Psoas muscle (tissue), 8 donors: Measurements from ENCODE around the gene GDF9. TPM values are rescaled to one million over a fixed set of nuclear protein-coding genes. Genes with fewer than 3 reads are reported as not detected.

Experiments used
- ATAC-seq, 4 donors: fragments of 200-7000 bp; cut with Tn5 transposase; one replicate each; pipeline ENCODE4 v1.9.1; 2020; ENCODE audit warnings: moderate library complexity in 3 of 4, mild to moderate bottlenecking in 2 of 4
- DNase-seq, 2 donors: peaks; one replicate each; pipeline ENCODE4 v3.0.0-alpha.2; 2020
- H3K27ac ChIP-seq: fragments of 200-600 bp; one replicate; pipeline ENCODE4 v1.8.0; 2022
- H3K27me3 ChIP-seq, 3 donors: fragments of 200-600 bp in 1 of 3; one replicate each; pipeline versions ENCODE4 v1.6.1 to v1.8.0; 2013 to 2022; ENCODE audit warnings: low read length in 2 of 3, mild to moderate bottlenecking in 2 of 3, moderate library complexity in 1 of 3; ENCODE audit not compliant: insufficient read depth in 3 of 3
- H3K36me3 ChIP-seq, 2 donors: fragments of 200-600 bp in 1 of 2; one replicate each; pipeline versions ENCODE4 v1.6.1 to v1.8.0; 2013 to 2022; ENCODE audit warnings: low read depth in 1 of 2, mild to moderate bottlenecking in 1 of 2, moderate library complexity in 1 of 2; ENCODE audit not compliant: insufficient read depth in 1 of 2
- H3K4me1 ChIP-seq: fragments of 200-600 bp; one replicate; pipeline ENCODE4 v1.8.0; 2022
- H3K4me3 ChIP-seq: fragments of 200-600 bp; one replicate; pipeline ENCODE4 v1.8.0; 2022; ENCODE audit warnings: mild to moderate bottlenecking
- H3K9me3 ChIP-seq: fragments of 200-600 bp; one replicate; pipeline ENCODE4 v1.8.0; 2022
- WGBS, 3 donors: extraction: QIAGEN DNeasy Blood & Tissue Kit; methylation state at CpG; one replicate each; pipeline versions ENCODE4 v1.1.6 to v1.1.7; 2013; 5-methylcytosine and 5-hydroxymethylcytosine counted together
- intact Hi-C, 2 donors: fragments of 100-400 bp; cut with DNase I; formaldehyde crosslinking; loops; one replicate each; pipeline versions ENCODE4 v1.11.0 to v1.14.2; 2022
- polyA plus RNA-seq, 3 donors: library from polyadenylated mRNA; stranded (reverse); fragments of 200-250 nt; gene quantifications; one replicate each; pipeline ENCODE4 v1.2.3, GENCODE V29; 2013
- total RNA-seq, 4 donors: library from RNA; stranded (reverse); fragmentation: NEBNext Ultra II Directional in 2 of 4; extraction: Animal tissue kit (Norgen Biotek cat#: 25700) in 2 of 4; gene quantifications; one replicate each; pipeline versions ENCODE4 v1.2.1 to v1.2.4, GENCODE V29; 2021 to 2023
- TF ChIP-seq, protein P1 (sequence below): fragments of 200-600 bp; IDR thresholded peaks from one replicate; pipeline ENCODE4 v1.8.0; 2022; ENCODE audit warnings: antibody characterized with exemption
- donor health status: healthy with polysubstance abuse.
- donor health status: DM: no; HTN: no; CAD: no; lungs with moderate emphysema.
- donor health status: Bipolar disorder and iron deficiency.
- donor health status: healthy.
- donor health status: DM: yes; HTN: yes; CAD: no.
- donor health status: DM: no; HTN: no; CAD: no.
- donor health status: DM: no; HTN: no; CAD: no.
- donor health status: DM: yes; HTN: yes; CAD: no.

GDF9 gene
- total and polyA plus RNA-seq, 7 donors: 0.07 to 1.2 (median 0.65) TPM

DNA sequence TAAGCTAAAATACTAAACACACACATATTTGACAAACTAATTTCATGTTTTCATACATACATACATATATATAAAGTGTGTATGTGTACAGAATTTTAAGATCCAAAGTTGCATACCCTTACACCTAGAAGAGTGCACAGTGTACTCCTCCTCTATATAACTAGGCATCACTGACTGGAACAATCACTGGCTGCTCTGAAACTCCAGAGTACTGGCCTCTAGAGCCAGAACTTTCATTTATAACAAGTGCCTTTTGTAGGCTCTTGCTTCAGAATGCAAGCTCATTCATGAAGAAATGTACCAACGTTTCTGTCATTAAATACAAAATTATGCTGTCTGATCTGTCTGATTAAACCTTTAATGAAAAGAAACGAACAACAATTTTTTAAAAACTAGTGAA is 11.2 kb upstream of the GDF9 start:
- DNase-seq (no peak), ATAC-seq (no peak)
- TF ChIP-seq, protein P1, sequence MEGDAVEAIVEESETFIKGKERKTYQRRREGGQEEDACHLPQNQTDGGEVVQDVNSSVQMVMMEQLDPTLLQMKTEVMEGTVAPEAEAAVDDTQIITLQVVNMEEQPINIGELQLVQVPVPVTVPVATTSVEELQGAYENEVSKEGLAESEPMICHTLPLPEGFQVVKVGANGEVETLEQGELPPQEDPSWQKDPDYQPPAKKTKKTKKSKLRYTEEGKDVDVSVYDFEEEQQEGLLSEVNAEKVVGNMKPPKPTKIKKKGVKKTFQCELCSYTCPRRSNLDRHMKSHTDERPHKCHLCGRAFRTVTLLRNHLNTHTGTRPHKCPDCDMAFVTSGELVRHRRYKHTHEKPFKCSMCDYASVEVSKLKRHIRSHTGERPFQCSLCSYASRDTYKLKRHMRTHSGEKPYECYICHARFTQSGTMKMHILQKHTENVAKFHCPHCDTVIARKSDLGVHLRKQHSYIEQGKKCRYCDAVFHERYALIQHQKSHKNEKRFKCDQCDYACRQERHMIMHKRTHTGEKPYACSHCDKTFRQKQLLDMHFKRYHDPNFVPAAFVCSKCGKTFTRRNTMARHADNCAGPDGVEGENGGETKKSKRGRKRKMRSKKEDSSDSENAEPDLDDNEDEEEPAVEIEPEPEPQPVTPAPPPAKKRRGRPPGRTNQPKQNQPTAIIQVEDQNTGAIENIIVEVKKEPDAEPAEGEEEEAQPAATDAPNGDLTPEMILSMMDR: no peak
- Histone ChIP-seq H3K36me3 (peaks cover 6 to 82% of the 10 kb centered on the region in 2 donors), H3K27me3 (no peaks in the 10 kb centered on the region), H3K4me3 (no peak overlapping the region), H3K4me1 (peaks cover 28% of the 10 kb centered on the region), H3K9me3 (no peaks in the 10 kb centered on the region), H3K27ac (peak overlapping the region; percentile 61)
- WGBS, 3 donors: 72 to 84% (median 73%) methylated on average over 2 of the region's 2 CpGs
- intact Hi-C loops: no loop called here

DNA sequence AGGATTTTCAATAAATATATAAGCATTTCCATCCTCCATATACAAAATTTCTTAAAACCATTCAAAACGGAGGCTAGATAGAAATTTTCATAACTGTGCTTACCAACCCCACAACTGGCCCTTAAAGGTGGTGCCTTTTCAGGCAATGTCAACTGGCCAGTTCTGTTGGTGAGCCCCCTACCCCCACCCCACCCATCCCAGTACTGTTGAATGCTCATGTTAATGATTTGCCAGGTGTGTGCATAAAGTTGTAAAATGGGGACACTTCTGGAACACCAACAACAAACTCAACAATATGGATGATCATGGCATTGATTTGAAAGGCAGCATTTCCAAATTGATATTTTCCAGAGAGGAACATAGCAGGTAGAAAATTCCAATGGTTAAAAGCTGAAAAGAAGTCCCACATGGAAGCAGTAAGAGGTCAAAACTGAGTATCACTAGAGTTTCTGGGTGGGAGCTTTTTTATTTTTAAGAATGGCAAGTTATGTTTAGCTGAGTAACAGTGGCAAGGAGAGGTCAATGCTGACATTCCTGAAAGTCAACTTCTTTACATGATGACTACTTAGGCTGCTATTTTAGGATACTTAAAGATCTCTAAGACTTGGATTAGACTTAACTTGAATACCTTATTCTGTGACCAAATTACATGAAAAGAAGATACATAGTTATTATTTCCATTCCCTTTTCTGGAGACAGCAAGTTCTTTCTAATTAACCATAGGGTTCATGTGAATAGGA is 9.9 kb upstream of the GDF9 start:
- H3K4me1 ChIP-seq: peaks cover 30% of the 10 kb centered on the region
- H3K36me3 ChIP-seq: peaks cover 6 to 81% of the 10 kb centered on the region in 2 donors
- no peaks in the 10 kb centered on the region for H3K27me3 ChIP-seq
- no peak overlapping the region for H3K4me3 ChIP-seq
- peak overlapping the region; percentile 9 for H3K27ac ChIP-seq
- TF ChIP-seq, protein P1: no peak
- intact Hi-C loops: no loop called here
- no peak for ATAC-seq
- DNase-seq: no peak
- 86 to 94% (median 87%) methylated on average over 1 of the region's 1 CpG for WGBS, 3 donors
- H3K9me3 ChIP-seq: no peaks in the 10 kb centered on the region

DNA sequence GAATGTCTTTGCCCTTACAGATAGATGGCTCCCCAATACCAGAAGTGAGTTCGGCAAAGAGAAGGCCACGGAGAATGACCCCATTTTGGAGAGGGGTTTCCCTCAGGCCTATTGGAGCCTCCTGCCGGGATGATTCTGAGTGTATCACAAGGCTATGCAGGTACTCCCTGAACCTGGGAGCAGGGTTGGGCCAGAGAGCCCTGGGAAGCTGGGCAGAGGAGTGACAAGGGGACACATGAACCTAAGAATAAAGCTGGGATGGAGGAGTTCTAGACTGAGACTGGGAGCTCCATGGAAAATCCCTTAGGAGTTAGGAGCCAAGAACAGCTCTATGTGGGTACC is 7.6 kb upstream of the GDF9 start:
- Histone ChIP-seq H3K9me3 (no peaks in the 10 kb centered on the region), H3K36me3 (peaks cover 8 to 82% of the 10 kb centered on the region in 2 donors), H3K4me3 (no peak overlapping the region), H3K27ac (no peak overlapping the region), H3K27me3 (no peaks in the 10 kb centered on the region), H3K4me1 (peaks cover 39% of the 10 kb centered on the region)
- TF ChIP-seq, protein P1: no peak
- intact Hi-C loops: no loop called here
- DNase-seq: no peak
- WGBS, 3 donors: 86 to 90% (median 89%) methylated on average over 3 of the region's 3 CpGs
- ATAC-seq: no peak

DNA sequence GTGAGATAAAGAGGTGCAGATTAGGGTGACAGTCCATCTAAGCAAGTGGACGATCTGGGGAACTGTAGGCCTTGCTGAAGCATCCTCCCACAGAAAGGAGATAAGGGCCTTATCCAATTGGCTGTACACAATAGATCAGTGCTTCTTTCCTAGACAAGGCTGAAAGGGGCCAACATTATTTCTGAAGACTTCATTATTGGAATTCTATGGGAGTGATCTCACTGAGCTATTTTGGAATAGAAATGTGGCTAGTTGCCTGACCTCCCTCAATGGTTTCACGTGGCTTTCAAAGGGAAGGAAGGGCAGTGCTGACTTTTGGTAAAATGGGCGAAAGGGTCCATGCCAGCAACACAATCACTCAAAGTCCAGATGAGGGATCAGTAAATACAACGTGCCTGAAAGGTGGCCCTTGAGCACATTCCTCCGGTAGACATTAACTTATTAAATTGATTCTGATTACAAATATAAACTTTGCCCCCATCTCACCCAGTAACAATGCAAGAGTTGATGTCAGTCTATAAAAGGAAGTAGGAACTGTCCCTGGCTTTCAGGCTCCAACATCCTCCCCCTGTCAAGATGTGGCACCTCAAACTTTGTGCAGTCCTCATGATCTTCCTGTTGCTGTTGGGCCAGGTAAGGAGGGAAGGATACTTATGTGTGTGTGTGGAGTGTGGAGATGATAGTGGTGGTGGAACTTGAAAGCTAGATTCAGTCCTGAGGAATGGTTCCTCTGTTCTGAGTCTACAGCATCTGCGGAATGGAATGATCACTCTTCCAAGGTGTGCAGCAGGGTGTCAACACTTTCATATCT is 7.1 kb upstream of the GDF9 start, which contains the start of gene LEAP2:
LEAP2 (plus strand) TSS at position 550 of the 811 bp plus-strand sequence; CDS start at position 577, 27 bp downstream.
- ATAC-seq (peak in 3 of 4 donors; percentile 14 to 27 (median 14)), DNase-seq (no peak)
- intact Hi-C loops: no loop called here
- TF ChIP-seq, protein P1: no peak
- Histone ChIP-seq H3K9me3 (no peaks in the 10 kb centered on the region), H3K4me3 (no peak within 1 kb of the TSS), H3K27ac (no peak within 1 kb of the TSS), H3K36me3 (peaks cover 9 to 88% of the 10 kb centered on the region in 2 donors), H3K27me3 (no peaks in the 10 kb centered on the region), H3K4me1 (peaks cover 39% of the 10 kb centered on the region)
- 58 to 71% (median 66%) methylated on average over 6 of the region's 6 CpGs for WGBS, 3 donors
